SK-N-SH treated with all-trans-retinoic acid at 6 μM for 48 hours (cell line): ENCODE measurements around the gene LCP1.

Experiments
- ATAC-seq: fragments of 200-7000 bp; cut with Tn5 transposase; 3 replicates; pipeline ENCODE4 v1.9.1; 2020; ENCODE audit warnings: mild to moderate bottlenecking, moderate library complexity
- ARNTL ChIP-seq: fragments of 450-650 bp; formaldehyde crosslinking; IDR thresholded peaks from 2 replicates; pipeline ENCODE4 v1.5.0; 2020; ENCODE audit warnings: low read depth, mild to moderate bottlenecking, moderate library complexity, borderline replicate concordance
- CREB5 ChIP-seq: fragments of 250-450 bp; sonication (Bioruptor Pico); IDR thresholded peaks from 2 replicates; pipeline ENCODE4 v1.5.1; 2020; ENCODE audit warnings: low read depth, mild to moderate bottlenecking, moderate library complexity
- CSDC2 ChIP-seq: fragments of 250-450 bp; sonication (Bioruptor Pico); IDR thresholded peaks from 2 replicates; pipeline ENCODE4 v1.5.0; 2020; ENCODE audit warnings: mild to moderate bottlenecking, moderate library complexity
- CSRNP3 ChIP-seq: fragments of 250-450 bp; sonication (Bioruptor Pico); IDR thresholded peaks from 2 replicates; pipeline ENCODE4 v1.5.1; 2021; ENCODE audit warnings: mild to moderate bottlenecking, moderate library complexity
- ESRRG ChIP-seq: fragments of 250-450 bp; sonication (Bioruptor Pico); IDR thresholded peaks from 2 replicates; pipeline ENCODE4 v1.6.1; 2021; ENCODE audit warnings: mild to moderate bottlenecking
- ISL1 ChIP-seq: fragments of 250-450 bp; sonication (Bioruptor Pico); IDR thresholded peaks from 2 replicates; pipeline ENCODE4 v2.1.2; 2022; ENCODE audit warnings: mild to moderate bottlenecking, moderate library complexity
- OSR1 ChIP-seq: fragments of 250-450 bp; sonication (Bioruptor Pico); IDR thresholded peaks from 2 replicates; pipeline ENCODE4 v1.8.0; 2022; ENCODE audit warnings: moderate library complexity, mild to moderate bottlenecking, inconsistent platforms
- PATZ1 ChIP-seq: fragments of 250-450 bp; sonication (Bioruptor Pico); IDR thresholded peaks from 2 replicates; pipeline ENCODE4 v1.8.0; 2020; ENCODE audit warnings: mild to moderate bottlenecking, moderate library complexity, borderline replicate concordance
- POU6F1 ChIP-seq: fragments of 250-450 bp; sonication (Bioruptor Pico); IDR thresholded peaks from 2 replicates; pipeline ENCODE4 v1.8.0; 2021; ENCODE audit warnings: low read depth, mild to moderate bottlenecking, moderate library complexity, borderline replicate concordance
- PPARA ChIP-seq: fragments of 250-450 bp; sonication (Bioruptor Pico); IDR thresholded peaks from 2 replicates; pipeline ENCODE4 v1.5.0; 2020; ENCODE audit warnings: mild to moderate bottlenecking, borderline replicate concordance
- SNAI2 ChIP-seq: fragments of 250-450 bp; sonication (Bioruptor Pico); IDR thresholded peaks from 2 replicates; pipeline ENCODE4 v1.5.0; 2020; ENCODE audit warnings: mild to moderate bottlenecking, moderate library complexity
- TSHZ2 ChIP-seq: fragments of 250-450 bp; sonication (Bioruptor Pico); IDR thresholded peaks from 2 replicates; pipeline ENCODE4 v1.5.0; 2020; ENCODE audit warnings: mild to moderate bottlenecking, moderate library complexity
- ZC3H10 ChIP-seq: fragments of 250-450 bp; sonication (Bioruptor Pico); IDR thresholded peaks from 2 replicates; pipeline ENCODE4 v1.5.1; 2021; ENCODE audit warnings: mild to moderate bottlenecking, moderate library complexity
- ZFP3 ChIP-seq: fragments of 250-450 bp; sonication (Bioruptor Pico); IDR thresholded peaks from 2 replicates; pipeline ENCODE4 v1.5.0; 2020; ENCODE audit warnings: mild to moderate bottlenecking, moderate library complexity
- ZFP30 ChIP-seq: fragments of 450-650 bp; formaldehyde crosslinking; IDR thresholded peaks from 2 replicates; pipeline ENCODE4 v1.5.0; 2022; ENCODE audit warnings: mild to moderate bottlenecking, moderate library complexity
- ZNF565 ChIP-seq: fragments of 450-650 bp; formaldehyde crosslinking; conservative IDR thresholded peaks from 2 replicates; pipeline ENCODE4 v1.5.0; 2020; ENCODE audit warnings: low read depth, mild to moderate bottlenecking, moderate library complexity
- ZNF70 ChIP-seq: fragments of 450-650 bp; formaldehyde crosslinking; IDR thresholded peaks from 2 replicates; pipeline ENCODE4 v1.5.0; 2020; ENCODE audit warnings: mild to moderate bottlenecking, moderate library complexity
- ZNF8 ChIP-seq: fragments of 450-650 bp; formaldehyde crosslinking; IDR thresholded peaks from 2 replicates; pipeline ENCODE4 v1.5.0; 2020; ENCODE audit warnings: mild to moderate bottlenecking, moderate library complexity

The LCP1 gene

GRCh38 chr13:46113596-46113995, 68.4 kb downstream of the LCP1 start:
- no peak for ATAC-seq
- no peak for TF ChIP-seq CREB5 (CRISPR knock-in tag)

- TF ChIP-seq CSRNP3 (no peak), SNAI2 (CRISPR knock-in tag) (no peak), PPARA (CRISPR knock-in tag) (no peak), ESRRG (CRISPR knock-in tag) (no peak), PATZ1 (no peak), ZFP30 (CRISPR knock-in tag) (no peak), TSHZ2 (CRISPR knock-in tag) (no peak), ZNF565 (CRISPR knock-in tag) (no peak), CSDC2 (no peak), POU6F1 (CRISPR knock-in tag) (no peak), OSR1 (CRISPR knock-in tag) (no peak), ZNF70 (CRISPR knock-in tag) (no peak), ZNF8 (CRISPR knock-in tag) (no peak), ISL1 (no peak), CREB5 (CRISPR knock-in tag) (no peak), ARNTL (CRISPR knock-in tag) (no peak)
- no peak for ATAC-seq
Observed at GRCh38 chr13:46111151-46111550, 70.8 kb downstream of the LCP1 start.

GRCh38 chr13:46109451-46109850, 72.5 kb downstream of the LCP1 start:
- no peak for ATAC-seq

More at GRCh38 chr13:46109451-46109850, 72.5 kb downstream of the LCP1 start:
- TF ChIP-seq ZFP3 (no peak), ESRRG (CRISPR knock-in tag) (no peak), CSDC2 (no peak), ISL1 (no peak), POU6F1 (CRISPR knock-in tag) (no peak), ZC3H10 (CRISPR knock-in tag) (no peak)
